GM19099 (cell line): ENCODE data around the gene FAM50B.

Source experiments
- POLR2A ChIP-seq: IDR thresholded peaks from 3 replicates; pipeline ENCODE4 v1.6.1; 2011; ENCODE audit warnings: low read depth; ENCODE audit not compliant: insufficient read length; ENCODE audit errors: extremely low read depth

Gene FAM50B

GRCh38 chr6:3851839-3852238 is 2.7 kb downstream of the FAM50B start:
- TF ChIP-seq POLR2A: no peak

- TF ChIP-seq POLR2A: no peak
These were observed 3.2 kb downstream of the FAM50B start for GRCh38 chr6:3852391-3852790.

GRCh38 chr6:3855866-3856265 is 6.7 kb downstream of the FAM50B start:
- no peak for TF ChIP-seq POLR2A

- TF ChIP-seq POLR2A: no peak
These were observed 7.4 kb downstream of the FAM50B start for GRCh38 chr6:3856576-3856975.

GRCh38 chr6:3857468-3858456 is 8.6 kb downstream of the FAM50B start:
- TF ChIP-seq POLR2A: no peak

- TF ChIP-seq POLR2A: no peak
These were observed 10.8 kb downstream of the FAM50B start for GRCh38 chr6:3859878-3860552.

- TF ChIP-seq POLR2A: no peak
These were observed 12.3 kb downstream of the FAM50B start for GRCh38 chr6:3861424-3861823.

- TF ChIP-seq POLR2A: no peak
These were observed 12.9 kb downstream of the FAM50B start for GRCh38 chr6:3862038-3862437.

- TF ChIP-seq POLR2A: no peak
These were observed 16.3 kb downstream of the FAM50B start for GRCh38 chr6:3865463-3865862.

- TF ChIP-seq POLR2A: no peak
These were observed 18.7 kb downstream of the FAM50B start for GRCh38 chr6:3867641-3868502.

GRCh38 chr6:3868544-3868943 is 19.4 kb downstream of the FAM50B start:
- TF ChIP-seq POLR2A: no peak

- no peak for TF ChIP-seq POLR2A
These were observed 20.1 kb downstream of the FAM50B start for GRCh38 chr6:3869284-3869631.

GRCh38 chr6:3869632-3870527 is 20.7 kb downstream of the FAM50B start:
- no peak for TF ChIP-seq POLR2A

- no peak for TF ChIP-seq POLR2A
These were observed 21.4 kb downstream of the FAM50B start for GRCh38 chr6:3870528-3870925.
